Left ventricle myocardium inferior (tissue), 1 donor: ENCODE results near the gene NAALADL2. TPM values are rescaled to one million over a fixed set of nuclear protein-coding genes. Genes with fewer than 3 reads are reported as not detected.

Experiments
- DNase-seq: peaks from one replicate; pipeline ENCODE4 v3.0.0-alpha.2; 2020
- H3K27ac ChIP-seq: fragments of 200-600 bp; replicated peaks from 2 replicates; pipeline ENCODE4 v1.8.0; 2021
- H3K27me3 ChIP-seq: fragments of 200-600 bp; 2 replicates; pipeline ENCODE4 v1.8.0; 2021; ENCODE audit warnings: low read depth
- H3K36me3 ChIP-seq: fragments of 200-600 bp; 2 replicates; pipeline ENCODE4 v1.8.0; 2021
- H3K4me1 ChIP-seq: fragments of 200-600 bp; 2 replicates; pipeline ENCODE4 v1.8.0; 2021
- H3K4me3 ChIP-seq: fragments of 200-600 bp; 2 replicates; pipeline ENCODE4 v1.8.0; 2021; ENCODE audit warnings: mild to moderate bottlenecking, moderate library complexity
- H3K9me3 ChIP-seq: fragments of 200-600 bp; replicated peaks from 2 replicates; pipeline ENCODE4 v1.8.0; 2021
- CTCF ChIP-seq: fragments of 200-600 bp; IDR thresholded peaks from 2 replicates; pipeline ENCODE4 v1.8.0; 2021; ENCODE audit warnings: antibody characterized with exemption, mild to moderate bottlenecking, borderline replicate concordance
- intact Hi-C: fragments of 100-400 bp; cut with micrococcal nuclease; formaldehyde crosslinking; loops from one replicate; pipeline ENCODE4 v1.11.0; 2022
- total RNA-seq: library from RNA; stranded (reverse); fragmentation: NEBNext Ultra II Directional; extraction: Animal tissue kit (Norgen Biotek cat#: 25700); gene quantifications from one replicate; pipeline ENCODE4 v1.2.1, GENCODE V29; 2021
- donor health status: DM: no; HTN: yes; CAD: no; lungs with severe emphysema.

NAALADL2 gene
- total RNA-seq, 1 donor from 2014 or later, result 5.8 TPM

GRCh38 chr3:175558261-175558660 lies 699.1 kb downstream of the NAALADL2 start:
- no peak overlapping the region for H3K27ac ChIP-seq
- H3K36me3 ChIP-seq, result no peaks in the 10 kb centered on the region
- intact Hi-C loops, result no loop called here
- no peaks in the 10 kb centered on the region for H3K27me3 ChIP-seq
- TF ChIP-seq CTCF, result no peak
- no peak overlapping the region for H3K4me3 ChIP-seq
- DNase-seq, result no peak
- H3K9me3 ChIP-seq, result peaks cover 29% of the 10 kb centered on the region
- H3K4me1 ChIP-seq, result no peaks in the 10 kb centered on the region

GRCh38 chr3:175564363-175564762 lies 705.2 kb downstream of the NAALADL2 start:
- intact Hi-C loops, result no loop called here
- no peaks in the 10 kb centered on the region for H3K27me3 ChIP-seq
- TF ChIP-seq CTCF, result no peak
- H3K36me3 ChIP-seq, result no peaks in the 10 kb centered on the region
- no peak overlapping the region for H3K27ac ChIP-seq
- no peaks in the 10 kb centered on the region for H3K4me1 ChIP-seq
- DNase-seq, result no peak
- peaks cover 11% of the 10 kb centered on the region for H3K9me3 ChIP-seq
- H3K4me3 ChIP-seq, result no peak overlapping the region

- Histone ChIP-seq H3K27ac (no peak overlapping the region), H3K4me3 (no peak overlapping the region), H3K36me3 (no peaks in the 10 kb centered on the region), H3K27me3 (no peaks in the 10 kb centered on the region), H3K9me3 (peaks cover 2% of the 10 kb centered on the region), H3K4me1 (no peaks in the 10 kb centered on the region)
- DNase-seq, result no peak
- TF ChIP-seq CTCF, result no peak
- intact Hi-C loops, result no loop called here
Measured at GRCh38 chr3:175571096-175571495, 712.0 kb downstream of the NAALADL2 start.

GRCh38 chr3:175573226-175573625 lies 714.1 kb downstream of the NAALADL2 start:
- intact Hi-C loops, result no loop called here
- no peak for DNase-seq
- H3K4me1 ChIP-seq, result no peaks in the 10 kb centered on the region
- H3K27ac ChIP-seq, result no peak overlapping the region
- no peak overlapping the region for H3K4me3 ChIP-seq
- H3K9me3 ChIP-seq, result peaks cover 2% of the 10 kb centered on the region
- H3K27me3 ChIP-seq, result no peaks in the 10 kb centered on the region
- H3K36me3 ChIP-seq, result no peaks in the 10 kb centered on the region
- no peak for TF ChIP-seq CTCF

GRCh38 chr3:175580318-175580717 lies 721.2 kb downstream of the NAALADL2 start:
- TF ChIP-seq CTCF, result no peak
- H3K27ac ChIP-seq, result no peak overlapping the region
- H3K4me3 ChIP-seq, result no peak overlapping the region
- no peak for DNase-seq
- intact Hi-C loops, result no loop called here
- H3K36me3 ChIP-seq, result no peaks in the 10 kb centered on the region
- no peaks in the 10 kb centered on the region for H3K27me3 ChIP-seq
- no peaks in the 10 kb centered on the region for H3K9me3 ChIP-seq
- no peaks in the 10 kb centered on the region for H3K4me1 ChIP-seq

GRCh38 chr3:175585898-175586297 lies 726.8 kb downstream of the NAALADL2 start:
- H3K9me3 ChIP-seq, result no peaks in the 10 kb centered on the region
- intact Hi-C loops, result no loop called here
- TF ChIP-seq CTCF, result no peak
- no peak overlapping the region for H3K4me3 ChIP-seq
- H3K27me3 ChIP-seq, result no peaks in the 10 kb centered on the region
- no peaks in the 10 kb centered on the region for H3K36me3 ChIP-seq
- no peak overlapping the region for H3K27ac ChIP-seq
- H3K4me1 ChIP-seq, result no peaks in the 10 kb centered on the region
- no peak for DNase-seq
